ENCODE measurements around the gene MMP24OS. TPM values are rescaled to one million over a fixed set of nuclear protein-coding genes. Genes with fewer than 3 reads are reported as not detected.

MMP24OS gene
- total RNA-seq, 2 donors from 2014 or later = 38.3 to 104 TPM

DNA sequence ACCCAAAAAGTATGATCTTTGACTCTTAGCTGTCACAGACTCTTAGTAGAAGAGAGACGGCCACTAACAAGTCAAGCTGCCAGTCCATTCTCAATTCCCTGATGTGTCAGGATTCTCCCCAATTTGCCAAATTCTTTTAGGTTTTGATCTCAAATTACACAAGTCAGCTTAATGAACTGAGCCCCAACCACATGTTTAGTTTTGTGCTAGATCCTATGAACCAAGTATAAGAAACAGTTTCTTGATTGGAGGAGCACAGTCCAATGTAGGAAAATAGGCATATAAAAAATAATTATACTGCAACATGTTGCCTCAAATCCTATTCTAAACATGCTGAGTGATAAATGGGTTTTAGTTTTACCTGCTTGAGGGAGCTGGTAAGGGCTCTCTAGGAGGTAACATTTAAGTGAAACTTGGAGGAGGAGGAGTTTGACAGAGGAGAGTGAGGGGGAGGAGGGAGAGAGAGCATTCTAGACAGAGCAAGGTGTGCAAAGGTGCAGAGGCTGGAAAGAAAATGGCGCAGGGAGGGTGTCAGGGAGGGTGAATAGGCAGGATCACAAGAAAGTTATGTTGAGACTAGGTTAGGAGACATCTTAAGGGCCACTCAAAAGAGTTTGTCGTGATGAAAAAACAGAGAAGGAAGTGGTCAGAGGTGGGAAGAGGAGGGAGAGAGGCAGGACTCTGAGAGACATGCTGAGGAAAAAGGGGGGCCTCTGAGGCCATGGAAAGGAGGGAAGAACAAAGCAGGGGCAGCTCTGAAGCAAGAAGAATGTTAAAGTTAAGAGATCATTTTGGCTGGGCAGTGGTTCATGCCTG, 37.1 kb upstream of the MMP24OS start:
- no peaks in the 10 kb centered on the region for H3K9me3 Mint-ChIP-seq

DNA sequence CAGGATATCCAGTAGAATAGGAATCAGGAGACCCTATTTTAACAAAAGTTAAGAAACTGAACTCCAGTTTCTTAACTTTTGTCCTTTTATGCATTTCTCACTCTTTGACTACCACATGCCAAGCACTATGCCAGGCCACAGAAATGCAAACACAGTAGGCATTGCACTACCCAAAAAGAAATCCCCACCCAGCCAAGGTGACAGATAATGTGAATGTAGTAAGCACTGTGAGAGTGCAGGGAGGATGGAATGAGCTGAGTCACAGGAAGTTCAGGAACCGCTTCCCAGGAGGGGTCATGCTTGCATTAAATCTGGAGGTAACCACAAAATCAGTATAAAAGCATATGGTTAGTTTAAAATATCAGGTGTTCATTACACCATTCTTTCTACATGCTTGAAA, 34.4 kb upstream of the MMP24OS start:
- Mint-ChIP-seq H3K4me1 (peaks cover 27% of the 10 kb centered on the region), H3K4me3 (peak overlapping the region; percentile 43), H3K9me3 (no peaks in the 10 kb centered on the region), H3K27ac (peak overlapping the region; percentile 49), H3K27me3 (no peaks in the 10 kb centered on the region), H3K36me3 (ENCODE audit: low read depth) (peaks cover 26% of the 10 kb centered on the region)
- peak; percentile 91 for ATAC-seq (replicated peaks)

More for the DNA sequence above, 37.1 kb upstream of the MMP24OS start:
- Mint-ChIP-seq H3K36me3 (ENCODE audit: low read depth) (peaks cover 23% of the 10 kb centered on the region), H3K4me1 (peaks cover 27% of the 10 kb centered on the region), H3K4me3 (no peak overlapping the region), H3K27me3 (no peaks in the 10 kb centered on the region), H3K27ac (peak overlapping the region; percentile 61)
- ATAC-seq (replicated peaks) = no peak

DNA sequence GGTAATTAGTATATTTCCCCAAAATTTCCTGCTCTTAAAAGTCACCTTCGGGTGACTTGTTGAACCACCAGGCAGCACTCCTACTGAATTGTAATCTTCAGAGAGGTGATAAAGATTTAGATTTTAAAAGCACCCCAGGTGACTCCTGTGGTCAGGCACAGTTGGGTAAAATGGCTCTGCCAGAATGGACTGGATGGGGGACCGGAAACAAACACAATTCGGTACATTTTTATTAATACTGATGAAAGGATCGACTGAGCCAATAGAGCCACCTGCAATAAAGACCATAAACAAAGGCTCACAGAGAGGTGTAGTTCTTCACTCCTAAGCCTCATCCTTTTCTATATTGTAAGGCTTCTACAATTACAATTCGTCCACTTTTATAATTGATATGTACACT, 33.9 kb upstream of the MMP24OS start:
- peaks cover 26% of the 10 kb centered on the region for H3K36me3 Mint-ChIP-seq (ENCODE audit: low read depth)
- ATAC-seq (replicated peaks) = no peak
- H3K9me3 Mint-ChIP-seq = no peaks in the 10 kb centered on the region
- no peaks in the 10 kb centered on the region for H3K27me3 Mint-ChIP-seq
- H3K4me1 Mint-ChIP-seq = peaks cover 29% of the 10 kb centered on the region
- H3K4me3 Mint-ChIP-seq = peak overlapping the region; percentile 43
- peak overlapping the region; percentile 49 for H3K27ac Mint-ChIP-seq

DNA sequence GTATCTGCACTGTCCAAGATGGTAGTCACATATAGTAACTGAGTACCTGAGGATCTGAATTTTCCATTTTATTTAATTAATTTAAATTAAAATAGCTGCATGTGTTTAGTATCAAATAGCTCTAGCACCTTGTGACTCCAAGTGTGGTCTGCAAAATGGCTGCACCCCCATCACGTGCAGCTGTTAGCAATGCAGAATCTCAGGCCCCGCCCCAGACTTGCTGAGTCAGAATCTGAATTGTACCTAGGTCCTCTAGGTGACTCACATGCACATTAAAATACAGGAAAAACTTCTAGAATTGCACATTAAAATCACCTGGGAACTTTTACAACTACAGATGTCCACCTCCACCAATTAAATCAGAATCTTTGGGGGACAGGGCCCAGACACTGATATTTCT, 33.5 kb upstream of the MMP24OS start:
- peak overlapping the region; percentile 43 for H3K4me3 Mint-ChIP-seq
- peaks cover 26% of the 10 kb centered on the region for H3K36me3 Mint-ChIP-seq (ENCODE audit: low read depth)
- H3K9me3 Mint-ChIP-seq = no peaks in the 10 kb centered on the region
- H3K27me3 Mint-ChIP-seq = no peaks in the 10 kb centered on the region
- ATAC-seq (replicated peaks) = peak; percentile 74
- H3K27ac Mint-ChIP-seq = peak overlapping the region; percentile 49
- peaks cover 33% of the 10 kb centered on the region for H3K4me1 Mint-ChIP-seq

DNA sequence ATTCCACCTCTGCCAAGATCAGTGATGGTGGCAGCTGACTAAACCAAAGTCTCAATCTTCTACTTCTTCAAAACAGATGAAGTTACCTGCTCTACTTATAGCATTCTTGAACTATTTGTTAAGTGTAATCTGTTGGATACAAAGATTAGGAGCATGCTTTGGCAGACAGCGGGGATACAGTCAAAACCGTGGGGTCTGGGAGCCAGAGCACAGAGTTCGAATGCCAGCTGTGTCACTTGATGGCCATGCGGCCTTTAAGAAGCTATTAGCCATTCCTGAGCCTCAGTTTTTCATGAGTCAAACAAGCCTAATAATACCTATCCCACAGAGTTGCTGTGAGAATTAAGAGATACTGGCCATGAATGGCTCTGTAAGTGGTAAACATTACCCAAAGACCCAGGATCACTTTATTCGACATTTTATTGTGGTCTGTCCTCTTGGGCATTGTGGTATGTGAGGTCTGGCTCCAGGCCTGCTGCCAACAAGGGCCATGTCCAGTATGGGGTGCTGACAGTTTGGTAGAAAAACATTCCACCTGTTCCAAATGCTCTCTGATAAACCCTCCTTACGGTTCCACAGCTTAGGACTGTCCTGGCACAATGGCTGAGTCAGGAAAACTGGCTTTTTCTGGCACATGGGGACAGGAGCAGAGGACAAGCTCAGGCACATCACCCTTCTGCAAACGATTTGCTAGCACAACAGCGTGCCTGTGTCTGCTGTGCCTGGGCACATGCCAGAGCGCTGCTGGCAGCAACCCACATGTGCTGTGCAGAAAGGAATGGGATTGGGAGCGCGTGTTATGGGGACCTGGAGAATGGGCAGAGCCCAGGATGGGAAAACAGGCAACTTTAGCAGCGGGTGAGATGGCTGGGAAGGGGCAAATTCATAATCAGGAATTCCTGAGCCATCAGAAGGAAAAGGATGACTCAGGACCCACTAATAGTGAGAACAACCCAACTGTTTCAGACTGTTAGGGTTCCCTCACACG, 30.0 kb upstream of the MMP24OS start:
- Mint-ChIP-seq H3K36me3 (ENCODE audit: low read depth) (peaks cover 15% of the 10 kb centered on the region), H3K27me3 (no peaks in the 10 kb centered on the region), H3K9me3 (no peaks in the 10 kb centered on the region), H3K27ac (peak overlapping the region; percentile 93), H3K4me1 (peaks cover 45% of the 10 kb centered on the region), H3K4me3 (no peak overlapping the region)
- no peak for ATAC-seq (replicated peaks)

DNA sequence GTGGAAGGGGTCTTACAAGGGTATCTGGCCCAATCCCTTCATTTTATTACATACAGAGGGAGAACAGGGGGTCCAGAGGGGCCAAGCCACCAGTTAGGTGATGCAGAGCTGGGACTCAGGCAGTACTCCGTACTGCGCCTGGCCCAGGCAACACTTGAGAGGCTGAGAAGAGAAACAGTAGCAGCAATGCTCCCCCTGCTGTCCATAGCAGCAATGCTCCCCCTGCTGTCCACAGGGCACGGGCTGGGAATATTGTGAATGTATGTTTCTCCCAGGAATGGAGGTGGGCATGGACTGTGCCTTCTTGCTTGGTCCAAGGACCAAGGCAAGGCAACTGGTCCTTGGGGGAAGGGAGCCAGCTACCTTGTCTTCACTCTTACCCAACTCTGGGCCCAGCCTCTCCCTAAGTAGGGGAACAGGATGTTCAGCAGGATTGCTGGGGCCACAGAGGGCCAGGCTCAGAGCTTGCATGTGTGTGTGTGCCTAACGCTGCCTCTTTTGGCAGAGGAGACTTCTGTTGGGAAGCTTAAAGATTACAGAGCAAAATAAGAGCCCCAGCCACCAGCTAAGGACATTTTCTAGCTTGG, 29.1 kb upstream of the MMP24OS start:
- H3K9me3 Mint-ChIP-seq = no peaks in the 10 kb centered on the region
- ATAC-seq (replicated peaks) = no peak
- H3K4me3 Mint-ChIP-seq = peak overlapping the region; percentile 61
- peaks cover 37% of the 10 kb centered on the region for H3K4me1 Mint-ChIP-seq
- peaks cover 6% of the 10 kb centered on the region for H3K36me3 Mint-ChIP-seq (ENCODE audit: low read depth)
- no peaks in the 10 kb centered on the region for H3K27me3 Mint-ChIP-seq
- peak overlapping the region; percentile 93 for H3K27ac Mint-ChIP-seq

DNA sequence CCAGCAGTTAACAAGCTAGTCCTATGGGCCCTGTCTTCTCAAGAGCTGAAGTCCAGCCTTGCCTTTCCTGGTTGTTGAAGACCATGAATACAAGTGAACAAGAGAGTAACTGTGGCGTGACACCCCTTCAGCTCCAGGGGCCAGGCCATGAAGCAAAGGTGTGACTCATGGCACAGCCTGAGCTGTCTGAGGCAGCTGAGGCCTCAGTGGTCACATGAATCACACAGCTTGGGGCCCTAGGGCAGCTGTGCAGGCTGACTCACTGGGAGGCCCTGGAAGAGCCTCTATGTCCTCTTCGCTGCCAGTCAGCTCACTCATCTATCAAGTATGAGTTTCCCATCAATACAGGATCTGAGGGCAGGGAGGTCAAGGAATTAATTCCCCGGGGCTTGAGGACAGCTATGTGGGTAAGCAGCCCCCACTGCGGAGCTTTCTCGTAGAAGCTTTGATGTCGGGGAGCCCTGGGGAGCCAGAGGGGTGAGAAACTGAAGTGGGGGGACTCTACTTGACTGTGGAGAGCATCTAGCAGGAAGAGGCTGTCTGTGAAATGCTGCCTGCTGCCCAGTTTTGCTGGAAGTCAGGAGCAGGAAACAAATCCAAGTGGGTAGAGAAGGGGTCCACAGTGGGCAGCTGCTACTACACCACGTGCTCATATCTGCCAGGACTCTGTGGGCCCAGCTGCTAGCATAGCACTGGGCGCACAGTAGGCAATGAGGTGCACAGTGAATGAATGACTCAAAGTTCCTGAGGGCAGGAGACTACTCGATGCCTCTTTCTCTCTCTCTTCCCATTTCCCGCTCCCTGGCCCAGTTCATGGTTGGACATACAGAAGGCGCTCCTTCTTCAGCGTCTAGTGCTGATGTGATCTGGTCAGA, 28.0 kb upstream of the MMP24OS start:
- peaks cover 6% of the 10 kb centered on the region for H3K36me3 Mint-ChIP-seq (ENCODE audit: low read depth)
- peak overlapping the region; percentile 61 for H3K4me3 Mint-ChIP-seq
- ATAC-seq (replicated peaks) = peak; percentile 98
- no peaks in the 10 kb centered on the region for H3K27me3 Mint-ChIP-seq
- peak overlapping the region; percentile 93 for H3K27ac Mint-ChIP-seq
- H3K4me1 Mint-ChIP-seq = peaks cover 32% of the 10 kb centered on the region
- H3K9me3 Mint-ChIP-seq = no peaks in the 10 kb centered on the region

DNA sequence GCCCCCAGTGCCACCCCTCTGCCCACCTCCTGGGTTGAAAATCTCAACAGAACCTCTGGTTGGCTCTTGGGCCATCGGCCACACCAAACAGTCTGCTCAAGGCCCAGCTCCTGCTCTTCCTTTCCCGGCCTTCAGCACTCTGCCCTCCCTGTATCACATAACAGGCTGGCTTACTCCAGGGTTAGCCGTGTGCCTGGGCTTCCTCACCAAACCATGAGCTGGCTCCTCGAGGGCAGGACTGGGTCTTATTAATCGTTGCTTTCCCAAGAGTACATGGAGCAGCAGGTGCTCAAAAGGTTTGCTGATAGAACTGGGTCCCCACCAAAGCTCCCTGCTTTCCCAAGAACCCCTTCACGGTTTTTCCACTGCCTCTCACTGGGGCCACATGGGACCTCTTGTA, 27.0 kb upstream of the MMP24OS start:
- H3K36me3 Mint-ChIP-seq (ENCODE audit: low read depth) = peaks cover 2% of the 10 kb centered on the region
- H3K4me3 Mint-ChIP-seq = peak overlapping the region; percentile 61
- H3K4me1 Mint-ChIP-seq = peaks cover 31% of the 10 kb centered on the region
- no peaks in the 10 kb centered on the region for H3K27me3 Mint-ChIP-seq
- no peaks in the 10 kb centered on the region for H3K9me3 Mint-ChIP-seq
- no peak for ATAC-seq (replicated peaks)
- peak overlapping the region; percentile 93 for H3K27ac Mint-ChIP-seq

DNA sequence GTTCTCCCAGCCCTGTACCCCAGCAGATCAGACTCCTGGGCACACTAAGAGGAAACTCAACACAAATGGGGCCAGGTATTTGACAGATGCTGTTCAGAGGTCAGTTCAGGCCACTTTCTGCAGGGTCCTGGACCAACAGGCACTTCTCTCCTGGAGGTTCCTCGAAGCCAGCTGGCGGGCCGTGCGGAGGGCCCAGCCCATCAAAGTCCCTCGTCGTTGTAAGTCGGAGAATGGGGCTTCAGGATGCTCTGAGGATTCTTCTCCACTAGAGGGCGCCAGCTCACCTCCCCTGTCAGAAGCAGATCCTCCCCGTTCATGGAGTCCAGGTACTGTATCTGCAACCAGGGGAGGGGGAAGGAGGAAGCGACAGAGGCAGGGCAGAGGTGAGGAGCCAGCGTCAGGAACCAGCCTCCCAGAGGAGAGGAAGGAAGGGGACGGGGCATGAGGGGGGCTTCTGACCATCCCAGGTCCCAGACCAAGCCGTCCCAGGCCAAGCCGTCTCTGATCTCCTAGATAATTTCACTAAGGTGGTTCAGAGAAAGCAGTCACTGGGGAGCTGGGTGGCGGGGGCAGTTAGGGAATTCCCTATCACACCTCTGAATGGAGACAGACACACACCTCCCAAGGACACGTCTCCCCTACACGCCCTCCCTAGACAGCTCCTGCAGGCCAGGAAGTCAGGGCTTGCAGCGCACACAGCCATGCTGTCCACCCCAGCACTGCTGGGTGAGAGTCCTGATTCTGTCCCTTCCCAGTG, 26.0 kb upstream of the MMP24OS start:
- ATAC-seq (replicated peaks) = peak; percentile 50
- Mint-ChIP-seq H3K9me3 (no peaks in the 10 kb centered on the region), H3K27ac (peak overlapping the region; percentile 93), H3K4me1 (peaks cover 31% of the 10 kb centered on the region), H3K36me3 (ENCODE audit: low read depth) (no peaks in the 10 kb centered on the region), H3K27me3 (no peaks in the 10 kb centered on the region), H3K4me3 (peak overlapping the region; percentile 61)

DNA sequence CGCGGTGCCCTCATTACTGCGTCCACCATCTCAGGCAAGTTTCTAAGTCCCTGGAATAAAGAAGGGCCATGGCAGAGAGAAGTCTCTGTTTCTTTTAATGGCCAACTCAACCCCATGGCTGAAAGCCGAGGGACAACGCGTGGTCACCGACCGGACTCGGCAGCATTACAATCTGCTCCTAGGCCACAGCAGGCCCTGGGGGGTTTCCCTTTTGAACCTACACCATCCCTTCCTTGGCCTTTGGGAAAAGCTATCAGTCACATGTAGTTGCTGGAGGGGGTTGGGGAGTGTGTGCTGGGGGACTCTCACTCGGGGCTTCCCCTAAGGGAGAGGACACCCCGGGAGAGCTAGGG, 25.4 kb upstream of the MMP24OS start:
- peaks cover 31% of the 10 kb centered on the region for H3K4me1 Mint-ChIP-seq

DNA sequence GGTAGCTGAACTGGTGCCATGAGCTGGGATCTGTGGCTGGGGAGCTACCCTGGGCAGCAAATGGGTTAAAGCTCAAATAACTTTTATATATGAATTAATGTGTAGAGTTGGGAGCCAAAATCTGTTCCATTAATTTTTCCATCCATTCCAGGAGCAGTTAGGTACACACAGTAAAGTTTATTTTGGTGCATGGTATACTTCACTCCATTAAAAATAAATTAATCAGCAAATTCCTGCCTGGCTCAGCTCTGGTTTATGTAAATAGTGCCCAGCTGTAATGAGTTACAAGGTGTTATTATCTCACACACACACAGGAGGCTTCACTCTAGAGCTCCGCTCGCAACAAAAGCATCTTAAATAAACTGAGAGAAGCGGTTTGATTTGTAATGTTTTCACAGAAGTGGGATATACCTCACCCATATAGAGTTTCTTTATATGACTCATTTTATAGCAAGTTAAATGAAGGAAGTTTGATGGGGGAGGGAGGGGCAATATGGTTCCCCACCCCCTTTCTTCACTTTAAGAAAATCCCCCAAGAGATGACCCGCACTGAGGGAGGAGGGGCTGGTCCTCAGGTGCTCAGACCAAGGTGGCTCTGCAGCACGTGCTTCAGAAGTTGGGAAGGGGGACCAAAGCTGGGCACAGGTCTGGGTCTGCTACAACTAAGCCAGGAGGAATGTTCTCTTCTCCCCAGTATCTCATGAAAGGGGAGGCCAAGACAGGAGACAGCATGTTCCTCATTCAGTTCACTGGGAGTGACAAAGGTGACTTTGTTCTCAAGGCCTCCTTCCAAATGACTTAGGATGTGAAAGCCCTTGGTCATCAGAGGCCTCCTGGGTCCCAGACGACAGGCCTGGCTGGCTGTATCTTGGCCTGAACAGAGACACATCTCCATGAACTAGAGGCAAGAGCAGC, 24.8 kb upstream of the MMP24OS start:
- Mint-ChIP-seq H3K4me1 (peaks cover 31% of the 10 kb centered on the region), H3K36me3 (ENCODE audit: low read depth) (no peaks in the 10 kb centered on the region), H3K9me3 (no peaks in the 10 kb centered on the region), H3K27me3 (no peaks in the 10 kb centered on the region), H3K4me3 (peak overlapping the region; percentile 23), H3K27ac (peak overlapping the region; percentile 72)
- ATAC-seq (replicated peaks) = peak; percentile 12

More for the DNA sequence above, 25.4 kb upstream of the MMP24OS start:
- H3K27me3 Mint-ChIP-seq = no peaks in the 10 kb centered on the region
- no peaks in the 10 kb centered on the region for H3K36me3 Mint-ChIP-seq (ENCODE audit: low read depth)
- peak overlapping the region; percentile 93 for H3K27ac Mint-ChIP-seq
- H3K9me3 Mint-ChIP-seq = no peaks in the 10 kb centered on the region
- ATAC-seq (replicated peaks) = no peak
- H3K4me3 Mint-ChIP-seq = peak overlapping the region; percentile 61

DNA sequence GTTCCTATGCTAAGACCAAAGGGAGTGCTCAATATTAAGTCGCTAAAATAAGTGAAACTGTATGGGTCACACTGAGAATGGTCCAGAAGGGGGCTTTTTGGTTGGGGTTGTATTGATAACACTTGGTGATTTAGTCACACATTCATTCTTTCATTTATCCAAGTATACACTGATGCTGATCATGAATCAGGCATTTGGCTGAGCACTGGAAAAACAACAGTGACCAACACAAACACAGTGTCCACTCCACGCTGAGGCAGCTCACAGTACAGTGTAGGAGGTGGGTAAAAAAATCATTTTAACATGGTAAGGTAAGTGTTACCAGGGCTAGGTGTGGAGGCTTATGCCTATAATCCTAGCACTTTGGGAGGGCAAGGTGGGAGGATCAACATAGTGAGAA, 23.5 kb upstream of the MMP24OS start:
- Mint-ChIP-seq H3K36me3 (ENCODE audit: low read depth) (no peaks in the 10 kb centered on the region), H3K4me1 (peaks cover 25% of the 10 kb centered on the region), H3K27ac (no peak overlapping the region), H3K27me3 (no peaks in the 10 kb centered on the region), H3K4me3 (no peak overlapping the region), H3K9me3 (no peaks in the 10 kb centered on the region)
- ATAC-seq (replicated peaks) = no peak
